NCI-H1436 (cell line): Measurements from ENCODE around the gene ITIH3.
"Not testable (repeated sequence)": the region's sequence is repeated elsewhere in the genome, so short reads cannot be mapped to it uniquely, and the experiment has no call there.

ENCODE experiments used
- DNase-seq: peaks from one replicate; lab custom pipeline; 2025; lab: John Stamatoyannopoulos, UW

Gene ITIH3, protein sequence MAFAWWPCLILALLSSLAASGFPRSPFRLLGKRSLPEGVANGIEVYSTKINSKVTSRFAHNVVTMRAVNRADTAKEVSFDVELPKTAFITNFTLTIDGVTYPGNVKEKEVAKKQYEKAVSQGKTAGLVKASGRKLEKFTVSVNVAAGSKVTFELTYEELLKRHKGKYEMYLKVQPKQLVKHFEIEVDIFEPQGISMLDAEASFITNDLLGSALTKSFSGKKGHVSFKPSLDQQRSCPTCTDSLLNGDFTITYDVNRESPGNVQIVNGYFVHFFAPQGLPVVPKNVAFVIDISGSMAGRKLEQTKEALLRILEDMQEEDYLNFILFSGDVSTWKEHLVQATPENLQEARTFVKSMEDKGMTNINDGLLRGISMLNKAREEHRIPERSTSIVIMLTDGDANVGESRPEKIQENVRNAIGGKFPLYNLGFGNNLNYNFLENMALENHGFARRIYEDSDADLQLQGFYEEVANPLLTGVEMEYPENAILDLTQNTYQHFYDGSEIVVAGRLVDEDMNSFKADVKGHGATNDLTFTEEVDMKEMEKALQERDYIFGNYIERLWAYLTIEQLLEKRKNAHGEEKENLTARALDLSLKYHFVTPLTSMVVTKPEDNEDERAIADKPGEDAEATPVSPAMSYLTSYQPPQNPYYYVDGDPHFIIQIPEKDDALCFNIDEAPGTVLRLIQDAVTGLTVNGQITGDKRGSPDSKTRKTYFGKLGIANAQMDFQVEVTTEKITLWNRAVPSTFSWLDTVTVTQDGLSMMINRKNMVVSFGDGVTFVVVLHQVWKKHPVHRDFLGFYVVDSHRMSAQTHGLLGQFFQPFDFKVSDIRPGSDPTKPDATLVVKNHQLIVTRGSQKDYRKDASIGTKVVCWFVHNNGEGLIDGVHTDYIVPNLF

DNA sequence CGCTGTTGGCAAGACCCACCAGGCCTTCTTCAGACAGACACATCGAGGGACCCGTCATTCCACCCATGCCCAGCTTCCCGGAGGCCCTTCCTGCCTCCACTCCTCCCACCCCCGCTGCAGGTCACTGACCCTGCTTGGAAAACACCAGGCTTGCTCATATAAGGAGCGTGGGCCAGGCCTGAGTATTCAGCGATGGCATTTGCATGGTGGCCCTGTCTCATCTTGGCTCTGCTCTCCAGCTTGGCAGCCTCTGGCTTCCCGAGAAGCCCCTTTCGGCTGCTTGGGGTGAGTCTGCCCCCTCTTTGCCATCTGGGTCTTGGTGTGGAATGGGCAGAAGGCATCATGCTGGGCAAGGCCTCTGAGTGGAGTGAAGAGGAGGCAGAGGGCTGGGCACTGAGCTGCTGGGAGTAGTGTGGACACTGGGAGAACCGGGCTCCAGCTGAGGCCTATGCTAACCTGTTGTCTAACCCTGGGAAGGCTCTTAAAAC is at the start of gene ITIH3:
Gene ITIH3 (plus strand): TSS at position 185 of the 488 bp plus-strand sequence. CDS start 8 bp downstream, at position 193.
- no peak for DNase-seq

DNA sequence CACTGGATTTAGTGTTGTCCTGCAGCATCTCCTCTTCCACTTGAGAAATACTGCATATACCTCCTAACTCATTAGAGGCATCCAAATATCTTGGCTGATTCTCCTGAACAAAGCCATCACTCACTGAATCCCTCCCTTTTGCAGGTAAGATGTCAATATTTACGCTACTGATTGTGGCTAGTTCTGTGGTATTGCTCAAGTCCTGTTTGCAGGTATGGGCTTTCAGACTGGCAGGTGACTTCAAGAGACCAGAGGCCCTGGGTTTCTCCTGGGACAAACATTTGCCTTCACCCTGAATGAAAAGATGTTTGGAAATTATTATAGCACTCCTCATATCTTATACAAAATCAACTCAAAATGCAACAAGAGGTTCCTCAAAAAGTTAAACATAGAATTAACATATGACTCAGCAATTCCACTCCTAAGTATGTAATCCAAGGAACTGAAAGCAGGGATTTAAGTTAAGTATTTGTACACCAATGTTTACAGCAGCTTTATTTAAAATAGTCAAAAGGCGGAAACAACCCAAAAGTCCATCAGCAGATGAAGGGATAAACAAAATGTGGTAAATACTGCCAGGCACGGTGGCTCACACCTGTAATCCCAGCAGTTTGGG is 42.4 kb upstream of the ITIH3 start:
- no peak for DNase-seq

DNA sequence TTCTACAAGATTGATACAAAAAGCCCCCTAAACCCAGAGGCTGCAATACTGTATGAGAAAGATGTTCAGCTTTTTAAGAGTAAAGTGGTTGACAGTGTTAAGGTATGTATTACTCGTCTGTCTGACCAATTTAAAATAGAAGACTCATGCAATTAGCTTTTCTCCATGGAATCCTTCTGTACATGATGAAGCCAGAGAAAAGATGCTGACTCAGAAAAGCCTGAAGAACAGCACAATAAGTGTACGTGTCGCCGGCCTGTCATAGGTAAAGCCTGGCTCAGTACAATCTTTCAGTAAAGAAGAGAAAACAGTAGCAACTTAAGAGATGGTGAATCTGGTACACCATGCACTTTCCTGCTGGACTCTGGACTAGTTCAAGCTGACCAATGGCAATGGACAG is 40.2 kb upstream of the ITIH3 start:
- DNase-seq: no peak

DNA sequence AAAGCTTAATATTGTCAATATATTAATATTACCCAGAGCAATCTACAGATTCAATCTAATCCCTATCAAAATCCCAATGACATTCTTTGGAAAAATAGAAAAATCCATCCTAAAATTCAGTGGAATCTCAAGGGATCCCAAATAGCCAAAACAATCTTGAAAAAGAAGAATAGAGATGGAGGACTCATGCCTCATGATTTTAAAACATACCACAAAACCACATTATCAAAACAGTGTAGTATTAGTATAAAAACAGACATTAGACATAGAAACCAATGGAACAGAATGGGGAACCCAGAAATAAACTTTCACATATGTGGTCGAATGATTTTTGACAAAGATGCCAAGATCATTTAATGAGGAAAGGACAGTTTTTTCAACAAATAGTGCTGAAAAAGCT is 38.5 kb upstream of the ITIH3 start:
- DNase-seq: no peak

DNA sequence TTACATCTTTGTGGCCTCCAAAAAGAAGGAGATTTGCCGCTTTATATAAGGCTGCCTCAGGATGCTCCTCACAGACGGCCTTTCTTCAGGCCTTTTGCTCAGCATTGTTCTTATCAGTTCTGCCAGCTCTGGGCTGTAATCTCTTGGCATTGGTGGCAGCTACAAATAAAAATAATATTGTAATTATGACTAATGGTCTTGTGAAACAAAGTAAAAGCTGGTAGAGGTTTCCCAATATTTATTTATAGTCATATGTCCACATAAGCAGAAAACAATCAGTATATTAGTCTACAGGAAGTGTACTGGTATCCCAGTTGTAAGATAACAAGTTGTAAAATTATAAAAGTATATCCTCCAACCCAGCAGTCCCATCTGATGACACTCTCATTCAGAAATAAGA is 31.1 kb upstream of the ITIH3 start:
- no peak for DNase-seq

DNA sequence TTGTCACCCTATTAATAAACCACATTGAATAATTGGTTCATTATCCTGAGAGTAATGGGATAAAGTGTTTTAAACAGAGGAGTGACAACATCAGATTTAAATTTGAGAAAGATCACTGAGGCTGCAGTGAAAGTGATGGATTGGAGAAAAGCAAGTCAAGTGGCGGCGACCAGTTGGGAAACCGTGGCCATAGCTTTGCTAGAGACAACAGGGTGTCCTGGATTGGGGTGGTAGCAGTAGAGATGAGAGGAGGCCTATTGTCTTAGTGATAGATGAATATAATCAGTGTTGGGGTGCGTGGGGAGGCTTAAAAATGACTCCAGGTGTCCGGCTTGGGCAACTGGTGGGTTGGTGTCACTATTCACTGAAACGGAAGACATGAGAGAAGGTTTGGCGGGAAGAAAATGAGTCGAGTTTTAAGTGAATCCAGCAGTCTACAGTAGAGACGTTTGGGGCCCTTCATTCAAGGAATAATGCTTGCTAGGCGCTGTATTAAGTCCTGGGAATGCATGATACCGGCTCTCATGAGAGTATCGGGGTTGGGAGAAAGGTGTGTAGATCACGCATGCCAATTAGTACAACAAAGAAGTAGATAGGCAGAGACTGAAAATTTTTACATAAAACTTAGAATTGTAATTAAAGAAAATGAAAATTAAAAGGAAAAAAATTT is 24.7 kb upstream of the ITIH3 start:
- no peak for DNase-seq

DNA sequence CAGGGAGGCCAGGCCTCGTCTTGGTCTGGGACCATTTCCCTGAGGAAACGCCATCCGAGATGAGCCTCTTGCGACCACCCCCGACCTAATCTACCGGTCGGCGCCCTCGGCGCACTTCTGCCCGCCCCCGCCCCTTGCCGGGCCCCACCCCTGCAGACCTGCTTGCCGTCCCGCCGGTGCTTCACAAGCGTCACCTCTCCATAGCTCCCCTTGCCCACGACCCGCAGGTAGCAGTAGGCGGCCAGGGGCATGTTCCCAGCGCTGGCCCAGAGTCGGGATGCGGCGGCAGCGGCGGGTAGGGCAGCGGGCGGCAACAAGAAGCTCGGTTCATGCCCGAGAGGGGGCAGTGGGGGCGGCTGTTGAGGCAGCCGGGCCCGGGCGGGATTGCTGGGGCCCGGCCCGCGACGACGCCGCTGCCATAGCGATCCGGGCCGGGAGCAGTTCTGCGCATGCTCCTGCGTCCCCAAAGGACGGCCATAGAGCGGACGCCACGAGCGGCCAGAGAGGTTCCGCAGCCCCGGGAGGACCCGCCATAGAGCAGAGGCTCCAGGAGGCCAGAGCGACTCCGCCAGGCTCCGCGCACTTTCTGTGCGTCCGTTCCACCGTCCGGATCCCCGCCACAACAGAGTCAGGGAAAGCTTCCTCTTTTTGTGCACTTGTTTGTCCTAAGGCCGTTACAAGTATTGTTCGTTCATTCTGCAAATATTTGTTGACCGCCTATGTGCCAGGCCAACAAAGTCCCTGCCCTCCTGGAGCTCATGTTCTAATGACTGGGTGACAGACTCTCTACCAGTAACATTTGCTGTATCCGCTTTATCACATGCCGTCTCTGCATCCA is 23.9 kb upstream of the ITIH3 start, which contains the start of gene NEK4:
Gene NEK4 (minus strand): TSS at position 445 of the 838 bp plus-strand sequence. CDS start 194 bp downstream, at position 251.
- peak; percentile 73 for DNase-seq

DNA sequence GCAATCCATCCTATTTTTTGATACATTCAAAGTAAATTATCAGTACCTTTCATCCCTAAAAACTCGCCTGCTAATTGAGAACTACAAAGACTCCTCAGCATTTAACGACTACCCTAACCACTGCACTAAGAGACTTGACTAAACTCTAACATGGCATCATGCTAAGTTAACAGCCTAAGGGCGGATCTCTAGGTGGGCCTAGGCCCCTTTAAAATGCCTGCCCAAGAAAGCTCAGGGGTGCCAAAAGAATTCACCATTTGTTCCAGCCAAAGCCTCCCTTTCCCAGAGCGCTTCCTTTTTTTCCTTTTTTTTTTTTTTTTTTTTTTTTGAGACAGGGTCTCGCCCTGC is 23.3 kb upstream of the ITIH3 start:
- no peak for DNase-seq

DNA sequence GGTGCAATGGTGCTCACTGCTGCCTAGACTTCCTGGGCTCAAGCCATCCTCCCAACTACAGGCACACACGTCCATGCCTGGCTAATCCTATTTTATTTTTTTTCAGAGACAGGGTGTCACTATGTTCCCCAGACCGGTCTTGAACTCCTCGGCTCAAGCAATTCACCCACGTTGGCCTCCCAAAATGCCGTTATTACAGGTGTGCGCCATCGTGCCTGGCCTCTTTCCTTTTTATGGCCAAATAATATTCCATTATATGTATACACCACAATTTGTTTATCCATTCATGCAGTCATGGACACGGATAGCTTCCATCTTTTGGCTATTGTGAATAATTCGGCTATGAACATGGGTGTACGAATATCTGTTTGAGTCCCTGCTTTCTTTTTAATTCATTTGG is 22.9 kb upstream of the ITIH3 start:
- DNase-seq: no peak

DNA sequence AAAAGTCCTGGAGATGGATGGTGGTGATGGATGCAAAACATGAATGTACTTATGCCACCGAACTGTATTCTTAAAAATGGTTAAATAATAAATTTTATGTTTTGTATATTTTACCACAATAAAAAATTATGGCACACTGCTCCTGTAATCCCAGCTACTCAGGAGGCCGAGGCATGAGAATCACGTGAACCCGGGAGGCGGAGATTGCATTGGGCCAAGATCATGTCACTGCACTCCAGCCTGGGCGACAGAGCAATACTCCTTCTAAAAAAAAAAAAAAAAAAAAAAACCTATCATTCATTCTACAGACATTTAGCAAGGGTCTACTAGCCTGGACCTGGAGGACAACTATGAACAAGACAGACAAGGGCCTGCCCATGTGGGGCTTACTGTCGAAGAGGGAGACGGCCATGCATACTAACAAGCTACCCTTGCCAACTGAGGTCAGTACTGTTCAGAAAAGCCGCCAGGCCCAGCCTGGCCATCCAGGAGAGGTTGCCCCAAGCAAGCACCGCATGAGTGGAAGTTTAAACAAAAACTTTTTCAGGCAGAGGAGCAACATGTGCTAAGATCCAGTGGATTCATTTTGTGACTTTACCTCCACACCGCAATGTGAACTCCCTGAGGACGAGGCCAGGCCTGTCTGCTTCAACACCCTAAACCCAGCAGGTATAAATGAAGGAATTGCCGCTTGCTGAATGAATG is 21.1 kb upstream of the ITIH3 start:
- DNase-seq: no peak

DNA sequence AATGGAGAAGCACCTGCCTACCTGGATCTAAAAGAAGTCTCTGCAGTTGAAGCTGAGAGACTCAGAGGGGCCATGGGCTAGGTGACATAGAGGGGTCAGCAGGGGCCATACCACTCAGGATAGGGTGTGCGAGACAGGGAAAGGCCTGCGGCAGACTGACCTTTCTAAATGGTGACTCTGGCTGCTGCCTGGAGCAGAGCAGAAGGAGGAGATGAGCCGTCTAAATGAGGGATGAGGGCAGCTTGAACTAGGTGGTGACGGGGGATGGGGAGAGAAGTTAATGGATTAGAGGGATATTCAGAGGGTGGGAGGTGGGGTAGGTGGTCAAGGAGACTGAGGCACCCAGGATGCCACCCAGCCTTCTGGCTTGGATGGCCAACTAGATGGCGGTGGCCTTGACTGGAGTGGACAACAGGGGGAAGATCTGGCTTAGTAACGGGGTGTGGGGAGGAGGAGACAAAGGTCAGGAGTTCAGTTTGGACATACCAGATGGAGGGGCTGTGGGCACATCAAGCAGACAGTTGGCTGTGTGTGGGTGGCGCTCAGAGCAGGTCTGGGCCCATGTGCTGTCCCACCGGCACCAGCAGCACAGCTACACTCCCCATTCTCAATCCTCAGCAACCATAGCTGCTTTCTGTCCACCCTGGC is 20.4 kb upstream of the ITIH3 start:
- DNase-seq: no peak

DNA sequence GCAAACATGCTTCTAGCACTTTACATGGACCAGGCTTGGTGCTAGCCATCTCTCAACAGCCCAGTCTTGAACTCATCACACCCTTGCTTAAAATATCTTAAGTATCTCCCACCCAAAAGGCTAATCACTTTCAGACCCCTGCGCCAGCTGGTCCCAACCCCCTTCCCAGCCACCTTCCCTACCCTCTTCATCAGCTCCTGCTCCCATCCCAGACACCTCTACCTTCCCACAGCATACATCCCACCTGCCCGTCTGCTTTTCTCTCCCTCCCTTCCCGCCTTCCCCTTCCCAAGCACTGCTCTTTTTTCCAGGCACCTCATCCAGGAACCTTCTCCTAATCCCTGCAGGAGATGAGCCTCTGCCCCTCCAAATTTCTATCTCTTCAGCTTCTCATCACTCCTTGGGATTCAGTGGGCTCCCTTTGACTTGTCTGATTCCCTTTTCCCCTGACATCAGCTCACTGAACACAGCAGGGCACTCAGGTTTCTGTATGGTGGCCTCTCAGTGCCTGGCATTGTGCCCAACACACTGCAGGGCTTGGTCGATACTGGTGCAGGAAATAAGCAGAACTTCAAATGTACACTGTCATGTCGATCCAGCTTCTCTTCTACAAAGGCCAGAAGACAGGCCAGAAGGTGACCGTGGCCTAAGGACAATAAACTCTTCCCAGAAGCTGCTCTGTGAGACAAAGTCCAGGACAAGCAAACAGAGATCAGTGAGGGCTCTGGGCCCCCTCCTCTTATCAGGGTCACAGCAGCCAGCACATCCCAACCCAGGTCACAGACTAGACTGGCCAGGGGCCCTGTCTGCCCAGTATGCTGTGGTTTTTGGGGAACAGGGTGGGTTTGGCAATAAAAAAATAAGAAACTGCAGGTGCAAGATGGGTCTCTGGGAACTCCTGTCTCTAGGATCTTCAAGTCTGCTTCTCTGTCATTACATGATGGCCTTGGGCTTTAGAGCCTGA is 19.4 kb upstream of the ITIH3 start:
- DNase-seq: no peak

DNA sequence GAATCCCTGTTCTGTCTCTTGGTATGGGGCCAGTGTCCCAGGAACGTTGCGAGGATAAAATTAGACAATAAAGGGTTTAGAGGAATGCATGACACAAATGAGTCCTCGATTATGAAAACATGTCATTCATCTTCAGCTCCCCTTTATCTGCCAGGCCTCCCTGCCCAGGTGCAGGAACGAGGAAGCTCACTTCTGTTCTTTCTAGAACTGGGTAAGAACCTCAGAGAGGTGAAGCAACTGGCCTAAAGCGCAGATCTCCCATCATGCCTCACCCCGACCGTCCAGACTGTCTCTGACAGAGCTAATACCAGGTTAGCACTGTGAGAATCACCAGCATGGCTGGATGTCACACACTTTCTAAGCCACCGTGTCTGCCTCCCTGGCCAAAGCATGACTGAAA is 18.7 kb upstream of the ITIH3 start:
- no peak for DNase-seq

DNA sequence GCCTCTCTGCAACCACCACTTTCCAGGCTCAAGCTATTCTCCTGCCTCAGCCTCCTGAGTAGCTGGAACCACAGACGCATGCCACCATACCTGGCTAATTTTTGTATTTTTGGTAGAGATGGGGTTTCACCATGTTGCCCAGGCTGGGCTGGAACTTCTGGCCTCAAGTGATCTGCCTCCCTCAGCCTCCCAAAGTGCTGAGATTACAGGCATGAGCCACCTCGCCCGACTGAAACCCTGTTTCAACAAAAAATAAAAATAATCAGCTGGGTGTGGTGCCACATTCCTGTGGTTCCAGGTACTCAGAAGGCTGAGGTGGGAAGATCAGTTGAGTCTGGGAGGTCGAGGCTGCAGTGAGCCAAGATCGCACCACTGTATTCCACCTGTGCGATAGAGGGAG is 18.1 kb upstream of the ITIH3 start:
- DNase-seq: not testable (repeated sequence)

DNA sequence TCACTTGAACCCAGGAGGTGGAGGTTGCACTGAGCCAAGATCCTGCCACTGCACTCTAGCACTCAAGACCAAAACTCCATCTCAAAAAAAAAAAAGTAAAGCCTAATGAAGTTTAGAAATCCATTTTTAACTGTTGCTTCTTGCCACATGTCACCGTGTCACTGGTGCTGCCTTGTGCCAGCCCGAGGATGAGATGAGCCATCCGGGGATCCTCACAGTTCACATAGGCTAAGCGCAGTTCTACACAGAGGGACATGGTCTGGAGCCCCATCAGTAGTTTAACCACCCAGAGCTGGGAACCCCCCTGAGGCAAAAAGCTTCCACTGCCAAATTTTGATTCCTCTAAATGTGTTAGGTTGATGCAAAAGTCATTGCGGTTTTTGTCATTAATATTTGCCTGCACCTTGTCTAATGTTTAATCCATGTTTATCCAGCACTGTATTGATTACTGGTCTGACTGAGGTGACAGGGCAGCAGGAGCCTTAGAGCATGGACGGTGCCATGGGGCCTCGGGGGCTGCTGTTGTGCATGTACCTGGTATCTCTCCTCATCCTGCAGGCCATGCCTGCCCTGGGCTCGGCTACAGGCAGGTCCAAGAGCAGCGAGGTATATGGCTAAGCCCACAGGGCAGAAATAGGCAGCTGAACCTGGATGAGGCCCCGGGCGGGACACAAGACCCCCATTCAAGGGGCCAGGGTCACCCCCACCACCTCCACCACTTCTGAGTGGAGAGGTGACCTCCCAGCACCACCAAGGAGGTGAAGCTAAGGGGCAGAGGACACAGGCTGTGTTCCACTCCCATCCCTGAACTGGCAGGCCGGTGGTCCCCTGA is 17.3 kb upstream of the ITIH3 start, which contains the start of gene ITIH1:
Gene ITIH1 (plus strand): TSS at position 473 of the 832 bp plus-strand sequence. CDS start 17 bp downstream, at position 490.
- DNase-seq: no peak

DNA sequence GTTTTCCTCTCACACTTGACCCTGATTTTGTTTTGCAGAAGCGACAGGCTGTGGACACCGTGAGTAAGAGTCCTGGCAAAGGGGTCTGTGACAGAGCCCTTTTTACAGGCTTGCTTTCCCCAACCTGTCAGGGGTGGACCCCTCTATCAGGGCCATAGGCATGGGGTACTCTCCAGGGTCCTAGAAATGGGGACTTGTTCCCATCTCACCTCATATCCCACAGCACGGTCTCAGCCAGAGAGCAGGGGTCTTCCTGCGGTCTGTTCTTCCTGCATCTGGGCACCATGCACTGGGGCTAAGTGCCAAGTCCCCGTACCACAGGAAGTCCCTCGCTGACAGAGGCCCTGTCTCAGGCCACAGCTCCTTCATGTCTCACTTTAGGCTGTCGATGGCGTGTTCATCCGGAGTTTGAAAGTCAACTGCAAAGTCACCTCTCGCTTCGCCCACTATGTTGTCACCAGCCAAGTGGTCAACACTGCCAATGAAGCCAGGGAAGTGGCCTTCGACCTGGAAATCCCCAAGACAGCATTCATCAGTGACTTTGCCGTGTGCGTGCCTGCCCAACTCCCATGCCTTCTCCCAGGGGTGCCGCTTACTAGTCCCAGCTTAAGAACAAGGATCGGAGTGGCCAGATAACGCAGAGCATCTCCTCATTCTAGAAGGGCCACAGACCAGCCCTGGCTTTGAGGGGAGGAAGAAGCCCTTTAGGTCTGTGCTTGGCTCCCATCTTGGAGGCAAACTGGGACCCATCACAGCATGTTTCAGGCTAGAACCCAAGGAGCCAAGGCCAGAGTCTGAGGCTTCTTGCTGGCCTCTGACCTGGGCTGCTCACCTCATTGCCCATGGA is 16.4 kb upstream of the ITIH3 start:
- no peak for DNase-seq
